ENCODE data around the gene PAPPA2.

Gene PAPPA2

GRCh38 chr1:176884286-176884685 is 421.3 kb downstream of the PAPPA2 start:
- ChIA-PET POLR2A (ENCODE audit: low non-redundant PET) (no interaction called here), CTCF (no interaction called here)
- DNase-seq (ENCODE audit: low spot score) = no peak
- H3K27ac ChIP-seq = no peak overlapping the region
- no peak for TF ChIP-seq CTCF (conservative IDR thresholded peaks at IDR 0.05; ENCODE audit: low read depth)

GRCh38 chr1:176884911-176885310 is 421.9 kb downstream of the PAPPA2 start:
- ChIA-PET CTCF (no interaction called here), POLR2A (ENCODE audit: low non-redundant PET) (no interaction called here)
- TF ChIP-seq CTCF (conservative IDR thresholded peaks at IDR 0.05; ENCODE audit: low read depth) = no peak
- no peak for DNase-seq (ENCODE audit: low spot score)
- no peak overlapping the region for H3K27ac ChIP-seq

DNA sequence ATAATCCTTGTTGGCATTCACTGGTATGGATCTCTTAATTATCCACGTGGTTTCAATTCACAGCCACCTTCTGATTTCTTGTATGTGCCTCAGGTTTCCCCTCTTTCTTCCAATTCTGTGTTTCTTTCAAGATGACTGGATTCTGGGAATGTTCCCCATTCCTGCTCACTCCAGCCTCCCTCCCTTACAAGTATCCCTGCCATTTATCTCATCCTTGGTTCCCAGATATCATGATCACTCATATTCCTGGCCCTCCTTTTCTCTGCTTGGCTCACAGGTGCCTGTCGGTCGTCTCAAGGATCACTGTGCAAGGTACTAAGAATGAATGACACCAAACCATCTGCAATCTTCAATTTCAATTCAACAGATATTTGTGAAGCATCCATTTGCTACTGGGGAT is 422.4 kb downstream of the PAPPA2 start:
- H3K27ac ChIP-seq = no peak overlapping the region
- ChIA-PET CTCF (interaction anchor here (1.2 kb wide), 1 partner anchor 13 kb away, joined by 5 read pairs; no protein-coding TSS in a partner anchor), POLR2A (ENCODE audit: low non-redundant PET) (no interaction called here)
- no peak for TF ChIP-seq CTCF (conservative IDR thresholded peaks at IDR 0.05; ENCODE audit: low read depth)
- DNase-seq (ENCODE audit: low spot score) = no peak

GRCh38 chr1:176885751-176886150 is 422.8 kb downstream of the PAPPA2 start:
- H3K27ac ChIP-seq = no peak overlapping the region
- ChIA-PET CTCF (interaction anchor here (1.2 kb wide), 1 partner anchor 13 kb away, joined by 5 read pairs; no protein-coding TSS in a partner anchor), POLR2A (ENCODE audit: low non-redundant PET) (no interaction called here)
- no peak for TF ChIP-seq CTCF (conservative IDR thresholded peaks at IDR 0.05; ENCODE audit: low read depth)
- DNase-seq (ENCODE audit: low spot score) = no peak

DNA sequence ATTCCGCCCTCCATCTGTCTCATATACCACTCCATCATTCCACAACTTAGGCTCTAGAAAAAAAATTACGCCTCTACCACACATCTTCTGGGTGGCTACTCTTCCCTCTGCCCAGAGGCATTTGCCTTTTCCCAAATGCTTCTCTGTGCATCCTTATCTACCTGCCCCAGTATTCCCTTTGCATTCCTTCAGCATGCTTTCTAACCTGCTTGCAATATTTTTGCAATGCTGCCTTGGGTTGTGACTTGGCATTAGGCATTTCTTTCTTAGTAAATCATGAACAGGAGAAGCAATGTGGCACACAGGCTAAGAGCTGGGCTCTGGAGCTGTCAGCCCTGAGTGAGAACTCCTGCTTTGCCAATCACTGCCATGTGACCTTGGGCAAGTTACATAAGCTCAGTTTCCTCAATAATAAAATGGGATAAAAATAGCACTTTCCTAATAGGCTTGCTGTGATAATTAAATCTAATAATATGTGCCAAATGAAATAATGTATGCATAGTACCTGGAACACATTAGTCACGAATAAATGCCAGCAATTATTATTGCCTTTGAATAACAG is 425.6 kb downstream of the PAPPA2 start:
- no peak for DNase-seq (ENCODE audit: low spot score)
- ChIA-PET CTCF (interaction anchor here (0.9 kb wide), 1 partner anchor 95 kb away, joined by 3 read pairs; no protein-coding TSS in a partner anchor), POLR2A (ENCODE audit: low non-redundant PET) (no interaction called here)
- TF ChIP-seq CTCF (conservative IDR thresholded peaks at IDR 0.05; ENCODE audit: low read depth) = no peak
- H3K27ac ChIP-seq = no peak overlapping the region

DNA sequence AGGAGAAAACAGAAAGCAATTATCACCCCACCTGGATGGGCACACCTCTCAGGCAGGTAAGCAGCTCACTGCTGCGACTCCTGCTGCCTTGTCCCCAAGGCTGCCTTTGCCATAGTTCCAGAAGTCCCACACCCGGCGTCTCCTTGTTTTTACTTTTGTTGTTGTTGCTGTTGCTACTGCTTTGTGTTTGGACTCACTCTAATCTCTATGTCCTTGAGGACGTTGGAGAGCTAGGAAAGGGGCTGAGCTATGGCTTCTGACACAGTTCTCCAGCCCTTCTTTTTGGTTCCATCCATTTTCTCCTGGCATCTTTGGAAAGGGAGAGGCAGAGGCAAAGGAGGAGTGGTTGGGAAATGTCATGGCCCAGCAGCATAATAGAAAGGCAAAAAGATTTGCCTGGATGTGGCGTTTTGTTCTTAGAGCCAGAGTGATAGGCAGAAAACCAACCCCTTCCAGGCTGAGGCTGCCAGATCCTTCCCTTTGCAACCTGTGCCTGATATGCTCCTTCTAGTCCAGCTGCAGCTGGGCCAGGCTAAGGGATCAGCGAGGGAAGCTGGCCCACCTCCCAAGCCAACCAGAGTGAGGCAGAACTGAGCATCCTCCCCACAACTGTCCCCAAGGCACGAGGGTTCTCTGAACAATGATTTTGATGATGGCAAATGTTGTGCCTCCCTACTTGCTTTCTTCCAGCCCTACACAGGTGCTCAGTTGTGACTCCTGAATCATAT is 430.8 kb downstream of the PAPPA2 start:
- H3K27ac ChIP-seq = no peak overlapping the region
- ChIA-PET CTCF (interaction anchor here (1.3 kb wide), 1 partner anchor 1052 kb away, joined by 7 read pairs; no protein-coding TSS in a partner anchor), POLR2A (ENCODE audit: low non-redundant PET) (no interaction called here)
- no peak for TF ChIP-seq CTCF (conservative IDR thresholded peaks at IDR 0.05; ENCODE audit: low read depth)
- DNase-seq (ENCODE audit: low spot score) = no peak

All from RWPE1 (cell line).